ENCODE results near the gene C3orf22. TPM values are rescaled to one million over a fixed set of nuclear protein-coding genes. Genes with fewer than 3 reads are reported as not detected.

C3orf22 gene
- total and polyA plus RNA-seq, 12 donors: 0.26 TPM; not detected in 11

DNA sequence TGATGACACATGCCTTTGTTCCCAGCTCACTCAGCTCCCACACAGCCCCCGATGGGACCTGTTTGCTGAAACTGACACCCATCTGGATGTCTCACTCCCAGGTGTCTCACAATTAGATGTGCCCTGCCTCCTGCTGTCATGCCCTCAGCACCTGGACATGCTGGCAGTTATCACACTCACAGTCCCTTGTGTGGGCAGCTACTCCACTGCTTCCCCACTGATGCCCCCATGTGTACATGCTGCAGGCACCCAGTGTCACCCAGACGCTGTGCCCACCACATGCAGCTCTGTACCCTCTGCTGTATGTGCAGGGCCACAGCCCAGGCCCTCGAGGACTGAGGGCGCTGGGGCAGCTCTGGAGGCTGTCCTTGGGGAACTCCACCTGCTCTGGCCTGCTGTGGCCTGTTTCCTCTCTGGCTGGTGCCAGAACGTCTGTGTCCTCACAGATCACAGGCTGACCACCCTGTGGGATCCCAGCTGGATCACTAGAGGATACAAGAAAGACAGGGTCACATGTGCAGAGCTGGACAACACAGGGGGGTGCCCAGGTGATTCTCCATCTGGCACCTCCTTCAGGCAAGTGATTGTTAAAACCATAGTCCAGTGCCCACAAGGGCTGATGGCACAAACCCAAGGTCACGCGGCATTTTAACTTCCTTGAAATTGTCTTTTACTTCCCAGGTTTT is 14.0 kb downstream of the C3orf22 start:
- no peak for DNase-seq

DNA sequence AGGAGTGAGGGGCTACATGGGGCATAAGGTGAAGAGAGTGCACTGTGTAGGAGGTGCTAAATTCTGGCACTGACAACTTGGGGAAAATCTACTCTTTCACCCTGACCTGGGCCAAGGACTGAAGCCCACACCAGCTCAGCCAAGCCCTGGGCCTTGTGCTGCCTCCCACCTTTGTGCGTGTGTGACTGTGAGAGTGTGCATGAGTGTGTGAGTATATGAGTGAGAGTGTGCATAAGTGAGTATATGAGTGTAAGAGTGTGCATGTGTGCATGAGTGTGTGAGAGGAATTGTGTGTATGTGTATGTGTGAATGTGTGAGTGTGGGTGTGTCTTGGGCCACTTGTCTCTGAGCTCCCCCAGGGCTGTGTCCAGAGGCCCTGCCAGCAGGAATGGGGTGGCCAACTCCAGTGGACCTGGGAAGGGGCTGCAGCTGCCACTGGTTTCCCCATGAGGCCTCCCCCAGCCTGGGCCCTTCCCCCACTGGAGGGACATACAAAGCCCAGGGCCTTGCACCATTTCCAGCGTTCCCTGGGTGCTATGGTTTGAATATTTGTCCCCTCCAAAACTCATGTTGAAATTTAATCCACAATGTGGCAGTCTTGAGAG is 15.2 kb downstream of the C3orf22 start:
- intact Hi-C loops (cut with DNase I): no loop called here
- peaks cover 0 to 16% (median 0%) of the 10 kb centered on the region in 9 donors for H3K4me1 ChIP-seq
- H3K27me3 ChIP-seq: peaks cover 0 to 48% (median 25%) of the 10 kb centered on the region in 7 donors
- 67 to 85% methylated on average over 2 of the region's 2 CpGs for WGBS, 2 donors
- no peak for DNase-seq
- no peak for TF ChIP-seq CTCF (IDR thresholded peaks at IDR 0.05)
- no peak for ATAC-seq
- no peaks in the 10 kb centered on the region for H3K9me3 ChIP-seq
- H3K36me3 ChIP-seq: no peaks in the 10 kb centered on the region
- H3K27ac ChIP-seq: no peak overlapping the region
- no peak overlapping the region for H3K4me3 ChIP-seq

More for the DNA sequence above, 14.0 kb downstream of the C3orf22 start:
- peaks cover 0 to 16% (median 0%) of the 10 kb centered on the region in 9 donors for H3K4me1 ChIP-seq
- 72 to 82% methylated on average over 7 of the region's 7 CpGs for WGBS, 2 donors
- no peaks in the 10 kb centered on the region for H3K9me3 ChIP-seq
- H3K4me3 ChIP-seq: no peak overlapping the region
- H3K36me3 ChIP-seq: no peaks in the 10 kb centered on the region
- intact Hi-C loops (cut with DNase I): no loop called here
- peaks cover 0 to 44% (median 27%) of the 10 kb centered on the region in 7 donors for H3K27me3 ChIP-seq
- H3K27ac ChIP-seq: no peak overlapping the region
- no peak for ATAC-seq
- TF ChIP-seq CTCF (IDR thresholded peaks at IDR 0.05): no peak

DNA sequence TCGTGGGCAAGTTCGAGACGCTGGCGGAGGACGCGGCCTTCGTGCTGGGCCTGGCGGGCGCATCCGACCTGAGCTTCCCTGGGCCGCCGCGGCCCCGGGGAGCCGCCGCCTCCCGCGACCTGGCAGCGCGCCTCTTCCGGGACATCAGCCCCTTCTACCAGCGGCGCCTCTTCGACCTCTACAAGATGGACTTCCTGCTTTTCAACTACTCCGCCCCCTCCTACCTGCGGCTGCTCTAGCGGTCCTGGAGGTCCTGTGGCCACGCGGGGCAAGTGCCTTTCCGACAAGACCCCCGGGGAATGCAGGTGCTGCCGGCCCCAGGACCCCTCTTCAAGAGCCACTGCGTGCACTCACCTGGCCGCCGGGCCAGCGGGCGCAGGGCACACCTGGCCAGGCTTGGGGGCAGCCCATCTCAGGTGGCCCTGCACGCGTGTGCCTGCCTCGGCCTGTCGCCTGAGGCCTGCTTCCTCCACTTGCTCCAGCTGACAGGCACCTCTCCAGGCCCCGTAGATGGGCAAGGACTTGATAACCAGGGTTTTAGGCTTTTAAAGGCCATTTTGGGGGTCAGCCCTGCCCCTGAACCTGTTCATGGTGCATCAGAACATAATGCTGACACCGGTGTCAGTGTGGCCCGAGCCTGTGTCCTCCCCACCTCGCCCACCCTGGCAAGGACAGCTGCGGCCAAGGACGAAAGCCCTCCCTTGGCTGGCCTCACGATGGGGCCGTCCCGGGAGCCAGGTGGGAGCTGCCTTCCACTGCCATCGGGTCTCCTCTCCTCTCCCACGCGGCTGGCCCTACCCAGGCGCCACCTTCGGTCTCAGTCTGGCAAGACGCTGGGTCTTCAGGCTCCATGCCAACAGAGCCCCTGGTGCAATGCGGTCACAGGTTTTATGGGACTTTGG is 16.1 kb downstream of the C3orf22 start:
- ATAC-seq (no peak), DNase-seq (no peak)
- H3K27me3 ChIP-seq: peaks cover 0 to 46% (median 25%) of the 10 kb centered on the region in 7 donors
- H3K9me3 ChIP-seq: no peaks in the 10 kb centered on the region
- no peak for TF ChIP-seq CTCF (IDR thresholded peaks at IDR 0.05)
- no peaks in the 10 kb centered on the region for H3K36me3 ChIP-seq
- 68 to 70% methylated on average over 57 of the region's 57 CpGs for WGBS, 2 donors
- no peak overlapping the region for H3K4me3 ChIP-seq
- peaks cover 0 to 16% (median 0%) of the 10 kb centered on the region in 9 donors for H3K4me1 ChIP-seq
- intact Hi-C loops (cut with DNase I): no loop called here
- no peak overlapping the region for H3K27ac ChIP-seq

GRCh38 chr3:126541628-126542339 is 16.9 kb downstream of the C3orf22 start:
- H3K4me1 ChIP-seq: peaks cover 0 to 16% (median 0%) of the 10 kb centered on the region in 9 donors
- no peaks in the 10 kb centered on the region for H3K36me3 ChIP-seq
- TF ChIP-seq CTCF (IDR thresholded peaks at IDR 0.05): no peak
- no peak overlapping the region for H3K27ac ChIP-seq
- ATAC-seq (peak in 1 of 8 donors; percentile 24), DNase-seq (no peak)
- H3K4me3 ChIP-seq: no peak overlapping the region
- peaks cover 0 to 43% (median 25%) of the 10 kb centered on the region in 7 donors for H3K27me3 ChIP-seq
- 28 to 29% methylated on average over 101 of the region's 101 CpGs for WGBS, 2 donors
- H3K9me3 ChIP-seq: no peaks in the 10 kb centered on the region
- intact Hi-C loops (cut with DNase I): no loop called here

Measured in heart right ventricle (tissue), 16 donors.